Vagina (tissue), 2 donors: ENCODE results near the gene CEACAM5.

Experiments
- POLR2A ChIP-seq, 2 donors: fragments of 450-650 bp; IDR thresholded peaks; one replicate each; pipeline ENCODE4 v1.6.1; 2017; ENCODE audit warnings: antibody characterized with exemption in 2 of 2, mild to moderate bottlenecking in 2 of 2, moderate library complexity in 2 of 2
- POLR2AphosphoS5 ChIP-seq, 2 donors: sonication (generic); formaldehyde crosslinking; IDR thresholded peaks; one replicate each; pipeline ENCODE4 v1.9.0; 2017; ENCODE audit warnings: antibody characterized with exemption in 2 of 2, mild to moderate bottlenecking in 2 of 2, low read depth in 1 of 2; ENCODE audit not compliant: insufficient read depth in 1 of 2
- TF ChIP-seq, protein P1 (sequence below), 3 experiments: fragments of 450-650 bp in 2 of 3; fragments of 200-600 bp in 1 of 3; sonication (generic) in 1 of 3; IDR thresholded peaks; one replicate each; pipeline ENCODE4 v1.5.1; 2017 to 2019; ENCODE audit warnings: antibody characterized with exemption in 3 of 3, mild to moderate bottlenecking in 2 of 3, moderate library complexity in 2 of 3

DNA sequence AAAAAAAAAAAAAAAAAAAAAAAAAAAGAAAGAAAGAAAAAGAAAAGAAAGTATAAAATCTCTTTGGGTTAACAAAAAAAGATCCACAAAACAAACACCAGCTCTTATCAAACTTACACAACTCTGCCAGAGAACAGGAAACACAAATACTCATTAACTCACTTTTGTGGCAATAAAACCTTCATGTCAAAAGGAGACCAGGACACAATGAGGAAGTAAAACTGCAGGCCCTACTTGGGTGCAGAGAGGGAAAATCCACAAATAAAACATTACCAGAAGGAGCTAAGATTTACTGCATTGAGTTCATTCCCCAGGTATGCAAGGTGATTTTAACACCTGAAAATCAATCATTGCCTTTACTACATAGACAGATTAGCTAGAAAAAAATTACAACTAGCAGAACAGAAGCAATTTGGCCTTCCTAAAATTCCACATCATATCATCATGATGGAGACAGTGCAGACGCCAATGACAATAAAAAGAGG lies 9.6 kb upstream of the CEACAM5 start:
- TF ChIP-seq, protein P1, sequence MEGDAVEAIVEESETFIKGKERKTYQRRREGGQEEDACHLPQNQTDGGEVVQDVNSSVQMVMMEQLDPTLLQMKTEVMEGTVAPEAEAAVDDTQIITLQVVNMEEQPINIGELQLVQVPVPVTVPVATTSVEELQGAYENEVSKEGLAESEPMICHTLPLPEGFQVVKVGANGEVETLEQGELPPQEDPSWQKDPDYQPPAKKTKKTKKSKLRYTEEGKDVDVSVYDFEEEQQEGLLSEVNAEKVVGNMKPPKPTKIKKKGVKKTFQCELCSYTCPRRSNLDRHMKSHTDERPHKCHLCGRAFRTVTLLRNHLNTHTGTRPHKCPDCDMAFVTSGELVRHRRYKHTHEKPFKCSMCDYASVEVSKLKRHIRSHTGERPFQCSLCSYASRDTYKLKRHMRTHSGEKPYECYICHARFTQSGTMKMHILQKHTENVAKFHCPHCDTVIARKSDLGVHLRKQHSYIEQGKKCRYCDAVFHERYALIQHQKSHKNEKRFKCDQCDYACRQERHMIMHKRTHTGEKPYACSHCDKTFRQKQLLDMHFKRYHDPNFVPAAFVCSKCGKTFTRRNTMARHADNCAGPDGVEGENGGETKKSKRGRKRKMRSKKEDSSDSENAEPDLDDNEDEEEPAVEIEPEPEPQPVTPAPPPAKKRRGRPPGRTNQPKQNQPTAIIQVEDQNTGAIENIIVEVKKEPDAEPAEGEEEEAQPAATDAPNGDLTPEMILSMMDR (IDR thresholded peaks at IDR 0.05), result no peak
- no peak for TF ChIP-seq POLR2A (IDR thresholded peaks at IDR 0.05)
- no peak for TF ChIP-seq POLR2AphosphoS5 (IDR thresholded peaks at IDR 0.05; ENCODE audit: insufficient read depth in 1 of 2, low read depth in 1 of 2)
